GM12878 (cell line): ENCODE results near the gene MRTFA. TPM values are rescaled to one million over a fixed set of nuclear protein-coding genes. Genes with fewer than 3 reads are reported as not detected.

Experiments used
- ATAC-seq: fragments of 200-7000 bp; cut with Tn5 transposase; 3 replicates; pipeline ENCODE4 v1.9.1; 2020; ENCODE audit warnings: mild to moderate bottlenecking, moderate library complexity
- BruUV-seq: library from RNA; stranded (reverse); fragments of 400-500 nt; replicated peaks from 2 replicates; lab custom pipeline; 2021; lab: Mats Ljungman, UMichigan
- CTCF ChIA-PET: fragments of 300-600 bp; sonication (Branson Sonifier 250); formaldehyde crosslinking; extraction: SDS; loops from one replicate; lab custom pipeline; 2021; ENCODE audit warnings: inconsistent platforms; lab: Yijun Ruan, JAX
- POLR2A ChIA-PET: fragments of 350-600 bp; formaldehyde crosslinking; extraction: SDS; loops from one replicate; lab custom pipeline; 2021; ENCODE audit warnings: inconsistent platforms; lab: Charles Lee
- RAD21 ChIA-PET: fragments of 300-600 bp; sonication (Branson Sonifier 250); formaldehyde crosslinking; loops from one replicate; lab custom pipeline; 2023; ENCODE audit warnings: antibody characterized with exemption; ENCODE audit not compliant: unreplicated experiment; lab: Charles Lee
- SMC1A ChIA-PET: fragments of 300-600 bp; sonication (Branson Sonifier 250); formaldehyde crosslinking; loops from one replicate; lab custom pipeline; 2023; ENCODE audit not compliant: unreplicated experiment, uncharacterized antibody; lab: Charles Lee
- DNase-seq: peaks from one replicate; pipeline ENCODE4 v3.0.0-alpha.2; 2011; ENCODE audit warnings: low read depth, low spot score
- FAIRE-seq: peaks from 3 replicates; lab custom pipeline; 2011; peaks lifted over from hg19 to GRCh38; lab: Jason Lieb, UNC
- H2AFZ ChIP-seq: 2 replicates; pipeline ENCODE4 v1.6.0; 2011; ENCODE audit warnings: low read depth, low read length, control low read depth; ENCODE audit not compliant: control insufficient read depth
- H3K27ac ChIP-seq: 2 replicates; pipeline ENCODE4 v1.5.1; 2011; ENCODE audit warnings: control low read depth; ENCODE audit not compliant: control insufficient read depth, insufficient read depth
- H3K27me3 ChIP-seq, 2 experiments: replicated peaks in 1 of 2; 2 replicates each; pipeline versions ENCODE4 v1.6.0 to v1.6.1; 2011; ENCODE audit warnings: low read length in 1 of 2; ENCODE audit not compliant: control insufficient read depth in 2 of 2, insufficient read depth in 2 of 2
- H3K36me3 ChIP-seq, 2 experiments: 2 replicates each; pipeline ENCODE4 v1.5.1; 2011; ENCODE audit warnings: low read length in 1 of 2; ENCODE audit not compliant: control insufficient read depth in 2 of 2, insufficient read depth in 2 of 2
- H3K4me1 ChIP-seq: 2 replicates; pipeline ENCODE4 v1.6.1; 2011; ENCODE audit warnings: mild to moderate bottlenecking, low read length, moderate library complexity, mixed read lengths; ENCODE audit not compliant: control insufficient read depth, insufficient read depth
- H3K4me2 ChIP-seq: 2 replicates; pipeline ENCODE4 v1.6.0; 2011; ENCODE audit warnings: control low read depth; ENCODE audit not compliant: control insufficient read depth, insufficient read depth
- H3K4me3 ChIP-seq: fragments of 200-600 bp; sonication (generic); 2 replicates; pipeline ENCODE4 v1.5.1; 2016
- H3K79me2 ChIP-seq: 2 replicates; pipeline ENCODE4 v1.6.0; 2011; ENCODE audit warnings: low read length; ENCODE audit not compliant: control insufficient read depth, insufficient read depth
- H3K9ac ChIP-seq: 2 replicates; pipeline ENCODE4 v1.8.0; 2011; ENCODE audit warnings: low read length, control low read depth, mixed read lengths; ENCODE audit not compliant: control insufficient read depth, insufficient read depth
- H3K9me3 ChIP-seq: replicated peaks from 3 replicates; pipeline ENCODE4 v1.5.1; 2011; ENCODE audit warnings: mild to moderate bottlenecking, low read length; ENCODE audit not compliant: control insufficient read depth, insufficient read depth
- H4K20me1 ChIP-seq: 2 replicates; pipeline ENCODE4 v1.6.0; 2011; ENCODE audit not compliant: control insufficient read depth, insufficient read depth
- ASH2L ChIP-seq: fragments of 300-600, 200-600 bp; sonication (generic); IDR thresholded peaks from 2 replicates; pipeline ENCODE4 v1.6.1; 2017; ENCODE audit warnings: low read depth, mild to moderate bottlenecking, borderline replicate concordance
- CHD2 ChIP-seq: IDR thresholded peaks from 2 replicates; pipeline ENCODE4 v1.6.1; 2011; ENCODE audit warnings: low read depth, low read length, improper control_type of control experiment, borderline replicate concordance
- IKZF1 ChIP-seq: fragments of 450-650 bp; conservative IDR thresholded peaks from 2 replicates; pipeline ENCODE4 v1.6.1; 2017; ENCODE audit warnings: antibody characterized with exemption, mild to moderate bottlenecking
- NFXL1 ChIP-seq: fragments of 450-650 bp; IDR thresholded peaks from 2 replicates; pipeline ENCODE4 v1.6.1; 2017; ENCODE audit warnings: antibody characterized with exemption, mild to moderate bottlenecking, borderline replicate concordance
- NR2F1 ChIP-seq: fragments of 450-650 bp; conservative IDR thresholded peaks from 2 replicates; pipeline ENCODE4 v1.6.1; 2017; ENCODE audit warnings: mild to moderate bottlenecking
- POLR2A ChIP-seq: IDR thresholded peaks from 2 replicates; pipeline ENCODE4 v1.6.1; 2011; ENCODE audit warnings: low read depth, mild to moderate bottlenecking, low read length
- RFX5 ChIP-seq: IDR thresholded peaks from 2 replicates; pipeline ENCODE4 v1.6.1; 2011; ENCODE audit warnings: low read depth, low read length, improper control_type of control experiment
- SMAD1 ChIP-seq: fragments of 450-650 bp; IDR thresholded peaks from 2 replicates; pipeline ENCODE4 v1.6.1; 2018; ENCODE audit warnings: mild to moderate bottlenecking, low read depth; ENCODE audit not compliant: partially characterized antibody
- ZNF274 ChIP-seq: IDR thresholded peaks from one replicate; pipeline ENCODE4 v1.8.0; 2011; ENCODE audit not compliant: insufficient read length, insufficient read depth
- ZNF384 ChIP-seq: IDR thresholded peaks from 2 replicates; pipeline ENCODE4 v1.6.1; 2012; ENCODE audit warnings: low read depth, mild to moderate bottlenecking, low read length, improper control_type of control experiment, borderline replicate concordance
- WGBS: methylation state at CpG from one replicate; pipeline ENCODE4 v1.1.6; 2016; ENCODE audit warnings: low lambda C conversion rate; ENCODE audit not compliant: insufficient replicate concordance, insufficient coverage; ENCODE audit errors: missing lambda C conversion rate; 5-methylcytosine and 5-hydroxymethylcytosine counted together
- in situ Hi-C: fragments of 300-500 bp; cut with MboI; formaldehyde crosslinking; loops from 9 replicates; pipeline ENCODE4 v1.14.3; 2018; ENCODE audit warnings: mixed read lengths
- intact Hi-C: fragments of 100-400 bp; cut with micrococcal nuclease; formaldehyde crosslinking; loops from one replicate; pipeline ENCODE4 v1.14.2; 2022; ENCODE audit not compliant: unreplicated experiment
- polyA plus RNA-seq, 11 experiments: library from polyadenylated mRNA; depleted of rRNA in 4 of 11; unstranded in 6 of 11; stranded (reverse) in 5 of 11; fragments of >200 nt; fragmentation: Nextera tagmentation in 4 of 11; fragmentation: Illumina TruSeq in 1 of 11; extraction: Ambion mirVana in 4 of 11; extraction: Trizol in 1 of 11; gene quantifications; 1 replicate in 1 of 11; 2 replicates in 10 of 11; pipeline versions ENCODE4 v1.2.1 to v1.2.3, GENCODE V29; 2011 to 2016; ENCODE audit warnings: inconsistent platforms in 2 of 11, missing spikeins in 2 of 11, low read depth in 1 of 11
- total RNA-seq, 4 experiments: library from RNA; depleted of rRNA in 3 of 4; stranded (reverse); fragments of >200 nt in 3 of 4; fragmentation: Illumina TruSeq in 1 of 4; extraction: Trizol in 1 of 4; gene quantifications; 2 replicates each; pipeline versions ENCODE4 v1.2.1 to v1.2.3, GENCODE V29; 2013 to 2021

MRTFA gene
- total and polyA plus RNA-seq, 10 of the 15 experiments (the other 5 are each of a cell fraction or from before 2014, with no cell fraction given) = 2.0 to 63.9 (median 17.9) TPM

- TF ChIP-seq POLR2A = no peak
Measured at GRCh38 chr22:40571887-40572286, 64.6 kb downstream of the MRTFA start (continued).

GRCh38 chr22:40567626-40568328 is 68.7 kb downstream of the MRTFA start:
- peak; percentile 34; the same call in 1 of the 3 replicates for ATAC-seq
- no TSS peak for BruUV-seq

GRCh38 chr22:40567106-40567505 is 69.4 kb downstream of the MRTFA start:
- ChIA-PET CTCF (no interaction called here), RAD21 (no interaction called here)
- BruUV-seq = no TSS peak

More at GRCh38 chr22:40567626-40568328, 68.7 kb downstream of the MRTFA start:
- no peak overlapping the region for H3K4me2 ChIP-seq
- no peak overlapping the region for H3K9ac ChIP-seq
- no peaks in the 10 kb centered on the region; the same call in none of the 2 replicates for H3K79me2 ChIP-seq
- no peaks in the 10 kb centered on the region; a peak in 1 of 4 replicates for H3K36me3 ChIP-seq
- TF ChIP-seq CHD2 = no peak
- TF ChIP-seq NR2F1 = peak; percentile 75; the same call in 1 of the 2 replicates
- H3K27me3 ChIP-seq = no peaks in the 10 kb centered on the region
- SMC1A ChIA-PET = interaction anchor here (0.7 to 2.9 kb wide), 6 partner anchors 9 to 43 kb away, joined by 3 to 20 read pairs (median 4); no protein-coding TSS in a partner anchor
- H2AFZ ChIP-seq = no peak overlapping the region
- no peaks in the 10 kb centered on the region for H3K4me1 ChIP-seq
- WGBS = 100% methylated on average over 1 of the region's 1 CpG
- H3K4me3 ChIP-seq = no peak overlapping the region
- H4K20me1 ChIP-seq = no peaks in the 10 kb centered on the region
- POLR2A ChIA-PET = interaction anchor here (0.6 to 1.0 kb wide), 2 partner anchors 10 to 36 kb away, joined by 3 read pairs; no protein-coding TSS in a partner anchor
- RAD21 ChIA-PET = interaction anchor here (0.8 to 1.2 kb wide), 2 partner anchors 15 to 34 kb away, joined by 3 to 4 read pairs; no protein-coding TSS in a partner anchor
- H3K9me3 ChIP-seq = peaks cover 4% of the 10 kb centered on the region; the same call in 2 of the 3 replicates
- intact Hi-C loops (no loop called here), in situ Hi-C loops (no loop called here)
- CTCF ChIA-PET = interaction anchor here (0.7 to 1.2 kb wide), 4 partner anchors 15 to 266 kb away, joined by 3 to 4 read pairs (median 3); no protein-coding TSS in a partner anchor
- no peak for DNase-seq
- no peak overlapping the region for H3K27ac ChIP-seq
- FAIRE-seq = no peak

More at GRCh38 chr22:40567106-40567505, 69.4 kb downstream of the MRTFA start:
- ChIA-PET SMC1A (no interaction called here), POLR2A (interaction anchor here (0.6 kb wide), 1 partner anchor 378 kb away, joined by 9 read pairs; no protein-coding TSS in a partner anchor)
- Histone ChIP-seq H3K4me2 (no peak overlapping the region), H3K27ac (no peak overlapping the region), H2AFZ (no peak overlapping the region), H3K79me2 (no peaks in the 10 kb centered on the region; the same call in none of the 2 replicates), H3K9me3 (no peaks in the 10 kb centered on the region; the same call in 1 of the 3 replicates), H3K4me1 (no peaks in the 10 kb centered on the region), H3K36me3 (no peaks in the 10 kb centered on the region; a peak in 1 of 4 replicates), H3K4me3 (no peak overlapping the region), H3K27me3 (no peaks in the 10 kb centered on the region), H3K9ac (no peak overlapping the region), H4K20me1 (no peaks in the 10 kb centered on the region)
- ATAC-seq = no peak
- 80% methylated on average over 3 of the region's 3 CpGs for WGBS
- TF ChIP-seq IKZF1 = no peak
- no peak for TF ChIP-seq NFXL1
- TF ChIP-seq RFX5 = no peak
- no peak for TF ChIP-seq ZNF384
- no peak for TF ChIP-seq SMAD1
- TF ChIP-seq ZNF274 = no peak
- TF ChIP-seq ASH2L = no peak
- DNase-seq = no peak
- no peak for FAIRE-seq
- in situ Hi-C loops = no loop called here
- intact Hi-C loops = no loop called here
